GM19035 (cell line): Measurements from ENCODE around the gene ITGB3.
"Not testable (repeated sequence)": the region's sequence is repeated elsewhere in the genome, so short reads cannot be mapped to it uniquely, and the experiment has no call there.

Source experiments
- ATAC-seq: cut with Tn5 transposase; IDR thresholded peaks from one replicate; pipeline ENCODE4 v1.9.1; 2021; ENCODE audit not compliant: unreplicated experiment

ITGB3 gene

DNA sequence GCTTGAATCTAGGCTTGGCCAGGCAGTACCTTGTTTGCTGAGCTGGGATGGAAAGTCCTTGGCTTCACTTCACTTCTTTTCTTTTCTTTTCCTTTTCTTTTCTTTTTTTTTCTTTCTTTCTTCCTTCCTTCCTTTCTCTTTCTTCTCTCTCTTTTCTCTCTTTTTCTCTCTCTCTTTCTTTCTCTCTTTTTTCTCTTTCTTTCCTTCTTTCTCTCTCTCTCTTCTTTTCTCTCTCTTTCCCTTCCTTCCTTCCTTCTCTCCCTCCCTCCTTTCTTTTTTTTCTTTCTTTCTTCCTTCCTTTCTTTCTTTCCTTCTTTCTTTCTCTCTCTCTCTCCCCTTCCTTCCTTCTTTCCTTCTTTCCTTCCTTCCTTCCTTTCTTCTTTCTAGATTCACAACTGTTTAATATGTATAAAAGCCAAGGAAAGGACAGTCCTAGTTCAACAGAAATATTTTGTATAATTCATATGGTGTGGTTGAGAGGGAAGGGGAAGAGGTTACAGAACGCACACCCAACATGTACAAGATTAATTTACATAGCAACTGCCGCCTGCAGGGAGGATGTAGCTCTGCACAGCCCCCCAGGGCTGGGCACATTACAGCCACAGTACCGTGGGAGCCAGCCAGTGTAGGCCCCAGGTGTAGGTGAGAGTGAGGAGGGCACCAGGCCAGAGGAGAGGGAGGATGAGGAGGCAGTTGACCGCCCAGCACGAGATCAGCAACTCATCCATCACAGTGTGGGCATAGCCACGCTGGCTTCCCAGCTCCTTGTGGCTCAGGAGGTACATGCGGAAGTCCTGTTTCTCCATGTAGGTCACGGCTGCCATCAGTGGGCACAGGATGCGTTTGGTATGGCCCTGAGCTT is 9.7 kb upstream of the ITGB3 start:
- ATAC-seq = no peak

DNA sequence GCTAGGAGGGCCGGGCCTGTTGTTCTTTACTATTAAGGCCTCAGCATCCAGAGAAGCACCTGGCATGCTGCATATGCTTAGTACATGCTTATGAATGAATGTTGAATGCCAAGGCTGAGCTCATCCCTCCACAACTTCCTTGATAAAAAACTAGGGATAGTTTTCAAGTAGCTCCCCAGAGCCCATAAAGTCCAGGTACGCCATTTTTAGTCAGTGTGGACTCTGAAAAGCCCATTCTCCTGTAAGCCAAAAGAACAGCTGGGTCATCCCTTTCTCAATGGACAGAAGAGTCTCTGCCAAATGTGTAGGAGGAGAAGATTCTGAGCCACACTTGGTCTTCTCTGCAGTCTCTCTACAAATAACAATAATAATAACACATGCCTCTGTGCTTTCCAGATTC is 8.9 kb upstream of the ITGB3 start:
- ATAC-seq = no peak

DNA sequence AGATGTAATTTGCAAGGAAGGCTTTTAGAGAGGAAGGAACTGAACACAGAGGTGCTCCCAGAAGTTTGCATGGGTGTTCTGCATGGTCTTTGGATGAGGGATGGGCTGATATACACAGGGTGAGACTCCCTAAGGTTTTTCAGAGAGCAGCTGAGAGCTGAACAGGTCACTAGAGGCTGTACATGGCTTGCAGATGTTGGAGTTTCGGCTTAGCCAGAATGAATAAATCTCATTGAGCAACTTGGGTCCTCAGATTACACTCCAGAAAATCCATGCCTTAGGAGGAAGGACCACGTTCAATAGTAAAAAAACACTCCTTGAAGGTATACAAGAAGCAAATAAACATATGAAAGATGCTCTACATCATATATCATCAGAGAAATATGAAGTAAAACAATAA is 7.5 kb upstream of the ITGB3 start:
- no peak for ATAC-seq

DNA sequence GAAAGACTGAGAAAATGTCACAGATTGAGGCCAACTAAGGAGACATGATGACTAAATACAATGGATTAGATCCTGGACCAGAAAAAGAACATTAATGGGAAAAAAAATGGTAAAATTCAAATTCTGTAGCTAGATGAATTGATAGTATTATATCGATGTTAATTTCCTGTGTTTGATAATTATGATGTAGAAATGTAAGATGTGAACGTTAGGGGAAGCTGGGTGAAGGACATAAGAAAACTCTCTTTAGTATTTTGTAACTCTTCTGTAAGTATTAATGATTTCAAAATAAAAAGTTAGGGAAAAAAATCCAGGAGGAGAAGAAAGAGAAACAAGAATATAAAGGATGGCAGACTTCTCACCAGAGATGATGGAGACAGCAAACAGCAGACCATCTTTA is 2.8 kb upstream of the ITGB3 start:
- no peak for ATAC-seq

DNA sequence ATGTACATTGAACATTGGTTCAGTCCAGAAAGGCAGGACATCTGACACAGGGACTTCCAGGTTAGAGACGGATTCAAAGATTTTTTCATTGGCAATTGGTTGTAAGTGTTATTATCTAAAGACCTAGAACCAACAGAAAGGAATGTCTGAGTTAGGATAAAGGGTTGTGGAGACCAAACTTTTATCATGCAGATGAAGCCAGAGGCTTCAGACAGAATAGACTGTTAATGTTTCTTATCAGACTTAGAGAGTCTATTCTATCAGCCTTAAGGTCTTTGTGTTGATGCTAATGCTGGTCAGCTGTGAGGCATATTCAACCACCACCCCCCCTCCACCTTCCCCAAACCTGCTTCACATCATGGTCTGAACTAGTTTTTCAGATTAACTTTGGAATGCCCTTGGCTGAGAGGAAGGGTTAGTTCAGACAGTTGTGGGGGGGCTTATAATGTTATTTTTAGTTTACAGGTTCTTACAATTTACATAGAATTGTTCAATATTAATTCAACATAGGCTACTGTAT is 2.1 kb upstream of the ITGB3 start:
- ATAC-seq = no peak

DNA sequence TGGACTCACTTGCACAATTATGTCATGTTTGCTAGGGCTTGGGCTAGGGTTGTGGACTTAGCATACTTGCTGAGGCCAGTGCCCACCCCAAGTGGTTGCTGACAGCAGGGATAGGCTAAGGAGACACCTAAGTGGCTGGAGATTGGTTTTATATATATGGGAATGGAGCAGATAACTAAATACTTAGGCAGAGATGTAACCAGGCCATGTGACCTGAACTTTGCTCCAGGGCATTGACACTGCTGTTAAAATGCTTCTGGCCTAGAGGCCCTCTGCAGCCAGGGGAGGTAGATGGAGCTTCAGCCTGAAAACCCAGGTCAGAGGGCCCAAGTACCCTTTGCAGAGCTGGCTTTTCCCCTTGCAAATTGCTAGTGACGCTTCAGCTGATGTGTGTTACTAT is 1.4 kb upstream of the ITGB3 start:
- no peak for ATAC-seq

DNA sequence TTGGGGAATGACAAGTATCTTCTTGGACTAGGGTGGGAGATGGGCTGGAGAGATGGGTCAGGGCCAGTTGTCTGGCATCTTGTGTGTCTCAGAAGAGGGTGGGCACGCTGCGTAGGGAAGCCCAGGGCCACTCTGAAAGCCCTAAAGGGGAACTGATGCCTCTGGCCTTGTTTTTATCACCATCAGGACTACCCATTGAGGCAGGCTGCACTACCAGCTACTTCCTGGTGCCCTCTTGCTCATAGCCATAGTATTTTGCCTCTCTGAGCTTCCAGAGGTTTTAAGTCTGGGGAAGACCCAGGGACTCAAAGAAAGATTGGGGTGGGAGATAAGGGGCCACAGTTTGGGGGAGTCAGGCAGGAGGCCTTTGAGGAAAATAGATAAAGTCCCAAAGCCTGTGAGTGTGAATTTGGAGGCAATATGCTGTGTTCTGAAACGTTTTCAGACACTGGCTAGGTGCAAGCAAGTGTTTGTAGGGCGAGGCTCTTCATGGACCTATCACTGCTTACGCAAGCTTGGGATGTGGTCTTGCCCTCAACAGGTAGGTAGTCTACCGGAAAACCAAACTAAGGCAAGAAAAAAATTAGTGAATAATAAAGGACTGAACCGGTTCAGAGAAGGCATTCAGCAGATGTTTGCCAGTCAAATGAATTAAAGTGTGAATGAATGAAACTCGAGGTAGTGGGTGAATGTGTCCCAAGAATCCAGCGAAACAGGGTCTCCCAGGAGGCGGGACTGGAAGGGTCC is 688 bp upstream of the ITGB3 start:
- ATAC-seq = no peak

DNA sequence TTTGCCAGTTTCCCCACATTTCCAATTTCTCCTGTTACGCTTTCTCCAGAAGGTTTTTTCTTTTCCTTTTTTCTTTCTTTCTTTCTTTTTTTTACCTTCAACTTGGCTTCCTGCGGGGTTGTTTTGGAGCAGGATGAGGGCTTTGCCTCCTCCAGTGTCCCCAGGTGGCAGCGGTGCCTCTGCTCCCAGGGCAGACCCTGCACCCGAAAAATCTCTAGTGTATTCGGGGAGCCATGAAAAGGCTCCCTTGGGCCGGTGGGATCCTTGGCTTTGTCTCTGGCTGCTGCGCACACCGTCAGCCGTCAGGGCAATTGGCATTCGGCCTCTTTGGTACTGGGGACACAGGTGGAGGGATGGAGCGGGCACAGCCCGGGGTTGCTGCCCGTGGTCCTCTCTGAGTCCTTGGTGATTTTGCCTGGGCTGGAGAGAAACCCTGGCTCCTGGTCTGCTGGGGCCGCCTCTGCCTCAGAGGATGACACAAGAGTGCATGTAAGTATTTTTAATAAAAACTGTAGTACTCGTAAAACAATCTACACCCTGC is 846 bp downstream of the ITGB3 start:
- no peak for ATAC-seq

DNA sequence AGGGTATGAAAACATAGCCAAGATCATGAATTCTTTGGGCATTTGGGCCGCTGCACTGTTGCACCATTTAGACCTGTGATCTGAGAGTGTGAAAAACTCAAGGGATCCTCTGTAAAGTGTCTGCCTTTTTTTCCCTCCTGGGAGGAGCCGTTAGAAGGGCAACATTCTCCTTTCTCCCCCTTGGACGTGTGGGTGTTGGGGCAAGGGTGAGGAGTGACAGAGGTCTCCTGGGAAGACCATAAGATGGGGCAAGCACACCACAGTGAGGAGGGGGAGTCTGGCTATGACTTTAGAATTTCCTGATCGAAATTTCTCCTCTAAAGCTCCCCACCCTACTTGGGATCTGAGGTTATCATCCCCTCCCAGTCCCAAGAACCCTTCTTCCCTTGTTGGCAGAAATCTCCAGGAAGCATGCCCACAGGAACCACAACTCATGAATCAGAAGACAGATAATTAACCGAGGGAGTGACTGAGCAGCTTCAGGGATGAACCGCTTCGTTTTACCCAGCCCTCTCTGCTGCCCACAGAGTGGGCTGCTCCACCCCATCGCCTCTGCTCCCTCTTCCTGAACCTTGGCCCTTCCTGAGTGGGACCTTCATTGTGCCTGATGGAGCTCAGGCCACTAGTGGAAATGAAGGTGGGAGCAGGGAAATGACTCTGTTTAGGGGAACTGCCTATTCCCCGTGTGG is 4.2 kb downstream of the ITGB3 start:
- ATAC-seq = no peak

DNA sequence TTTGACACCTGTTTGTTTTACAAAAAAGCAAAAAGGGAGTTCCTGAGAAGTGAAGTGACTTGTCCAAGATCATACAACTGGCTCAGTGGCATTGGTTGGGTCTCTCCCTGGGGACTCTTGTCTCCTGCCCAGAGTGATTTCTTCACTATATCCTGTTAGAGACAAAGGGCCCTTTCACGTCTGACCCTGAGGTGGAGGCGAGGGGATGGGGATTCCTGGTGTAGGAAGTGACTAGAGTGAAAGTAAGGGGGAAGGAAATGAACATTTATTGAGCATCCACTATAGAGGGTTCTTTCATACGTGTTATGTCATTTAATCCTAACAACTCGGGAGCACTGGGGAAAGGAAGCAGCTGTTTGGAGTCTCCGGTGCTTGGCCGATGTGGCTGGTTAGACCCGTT is 9.0 kb downstream of the ITGB3 start:
- no peak for ATAC-seq

DNA sequence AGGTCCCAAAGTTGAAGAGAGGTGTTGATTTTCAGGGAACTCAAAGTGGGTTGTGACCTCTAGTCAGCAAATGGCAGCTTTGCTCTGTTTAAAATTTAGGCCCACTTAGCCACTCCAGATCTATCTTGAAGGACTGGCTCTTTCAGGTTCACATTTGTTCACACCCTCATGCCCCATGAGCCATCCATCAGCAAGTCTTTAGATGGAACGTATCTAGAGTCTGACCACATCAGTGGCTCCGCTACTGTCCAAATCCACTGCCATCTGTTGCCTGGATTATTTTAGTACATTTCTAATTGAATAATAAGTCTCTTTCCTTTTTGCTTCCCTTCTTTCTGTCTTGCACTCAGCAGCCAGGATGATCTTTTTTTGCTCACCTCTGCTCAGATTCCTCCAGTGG is 10.5 kb downstream of the ITGB3 start:
- no peak for ATAC-seq

DNA sequence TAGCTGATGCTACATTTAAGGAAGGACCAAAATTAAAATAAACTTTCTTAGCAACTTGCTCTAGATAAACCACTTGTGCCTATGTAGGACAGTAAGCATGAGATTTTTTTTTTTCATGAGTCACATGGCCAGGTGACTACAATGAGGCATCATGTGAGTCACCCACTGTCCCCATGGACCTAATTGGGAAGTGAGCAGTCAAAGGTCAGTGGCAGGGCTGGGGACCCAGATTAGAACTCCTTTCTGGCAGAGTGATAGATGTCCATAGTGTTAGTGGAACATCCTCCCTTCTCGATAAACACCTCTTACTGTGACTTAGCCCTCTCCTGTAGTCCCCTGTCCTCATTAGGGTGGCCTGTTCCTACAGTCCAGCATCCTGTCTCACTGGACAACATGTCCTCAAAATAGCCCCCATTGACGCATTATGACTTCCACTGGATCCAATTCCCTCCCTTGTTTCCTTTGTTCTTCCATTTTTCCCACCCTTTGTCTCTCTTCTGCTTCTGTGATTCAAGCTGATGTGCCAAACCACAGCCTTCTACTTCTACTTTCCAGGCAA is 12.4 kb downstream of the ITGB3 start:
- no peak for ATAC-seq

DNA sequence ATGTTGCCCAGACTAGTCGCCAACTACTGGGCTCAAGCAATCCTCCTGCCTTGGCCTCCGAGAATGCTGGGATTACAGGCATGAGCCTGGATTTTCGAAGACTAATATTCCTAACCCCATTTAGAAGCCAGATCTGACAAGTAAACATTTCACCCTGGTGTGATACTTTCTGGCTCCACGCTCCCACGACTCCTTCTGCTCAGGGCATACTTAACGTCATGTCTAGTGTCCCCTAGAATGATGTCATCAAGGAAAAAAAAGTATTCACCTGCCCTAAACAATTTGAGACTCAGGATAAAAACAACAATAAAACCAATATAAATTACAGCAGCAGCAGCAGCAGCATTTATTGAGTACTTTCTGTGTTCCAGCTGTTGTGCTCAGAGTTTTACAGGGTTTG is 13.2 kb downstream of the ITGB3 start:
- ATAC-seq = no peak

DNA sequence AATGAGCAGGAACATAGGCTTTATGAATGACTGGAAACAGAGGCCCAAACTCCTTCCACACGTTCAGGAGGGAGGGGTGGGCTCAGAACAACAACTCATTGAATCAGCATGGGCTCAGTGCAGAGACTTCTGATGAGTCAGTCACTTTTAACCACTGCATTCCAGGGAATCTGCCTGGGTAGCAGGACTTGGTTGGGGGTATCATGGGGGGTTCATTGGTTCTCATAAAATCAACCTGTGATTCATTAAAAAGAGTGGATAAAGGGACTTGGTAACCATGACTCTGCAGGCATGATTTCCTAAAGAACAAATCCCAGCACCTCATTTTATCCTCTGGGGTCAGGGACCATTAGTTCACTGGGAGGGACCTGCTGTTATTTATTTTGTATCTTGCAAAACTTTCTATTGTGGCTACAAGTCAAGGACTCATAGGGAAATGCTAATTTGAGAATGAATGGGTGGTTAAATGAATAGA is 13.8 kb downstream of the ITGB3 start:
- ATAC-seq = no peak

DNA sequence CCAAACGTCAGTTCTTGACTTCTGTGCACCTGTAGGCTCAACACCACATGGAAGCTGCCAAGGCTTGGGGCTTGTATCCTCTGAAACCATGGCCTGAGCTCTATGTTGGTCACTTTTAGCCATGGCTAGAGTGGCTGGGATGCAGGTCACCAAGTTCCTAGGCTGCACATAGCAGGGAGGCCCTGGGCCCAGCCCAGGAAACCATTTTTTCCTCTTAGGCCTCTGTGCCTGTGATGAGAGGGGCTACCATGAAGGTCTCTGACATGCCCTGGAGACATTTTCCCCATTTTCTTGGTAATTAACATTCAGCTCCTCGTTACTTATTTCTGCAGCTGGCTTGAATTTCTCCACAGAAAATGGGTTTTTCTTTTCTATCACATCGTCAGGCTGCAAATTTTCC is 15.3 kb downstream of the ITGB3 start:
- not testable (repeated sequence) for ATAC-seq

DNA sequence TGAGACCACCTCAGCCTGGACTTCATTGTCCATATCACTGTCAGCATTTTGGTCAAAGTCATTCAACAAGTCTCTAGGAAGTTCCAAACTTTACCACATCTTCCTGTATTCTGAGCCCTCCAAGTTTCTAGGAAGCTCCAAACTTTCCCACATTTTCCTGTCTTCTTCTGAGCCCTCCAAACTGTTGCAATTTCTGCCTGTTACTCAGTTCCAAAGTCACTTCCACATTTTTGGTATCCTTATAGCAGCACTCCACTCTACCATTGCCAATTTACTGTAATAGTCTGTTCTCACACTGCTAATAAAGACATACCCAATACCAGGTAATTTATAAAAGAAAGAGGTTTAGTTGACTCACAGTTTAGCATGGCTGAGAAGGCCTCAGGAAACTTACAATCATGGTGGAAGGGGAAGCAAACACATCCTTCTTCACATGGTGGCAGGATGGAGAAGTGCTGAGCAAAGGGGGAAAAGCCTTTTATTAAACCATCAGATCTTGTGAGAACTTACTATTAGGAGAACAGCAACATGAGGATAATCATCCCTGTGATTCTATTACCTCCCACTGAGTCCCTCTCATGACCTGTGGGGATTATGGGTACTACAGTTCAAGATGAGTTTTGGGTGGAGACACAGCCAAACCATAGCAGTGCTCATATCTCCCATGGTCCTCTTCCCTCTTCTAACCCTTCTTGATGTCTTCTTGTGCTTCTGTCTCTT is 16.1 kb downstream of the ITGB3 start:
- not testable (repeated sequence) for ATAC-seq

DNA sequence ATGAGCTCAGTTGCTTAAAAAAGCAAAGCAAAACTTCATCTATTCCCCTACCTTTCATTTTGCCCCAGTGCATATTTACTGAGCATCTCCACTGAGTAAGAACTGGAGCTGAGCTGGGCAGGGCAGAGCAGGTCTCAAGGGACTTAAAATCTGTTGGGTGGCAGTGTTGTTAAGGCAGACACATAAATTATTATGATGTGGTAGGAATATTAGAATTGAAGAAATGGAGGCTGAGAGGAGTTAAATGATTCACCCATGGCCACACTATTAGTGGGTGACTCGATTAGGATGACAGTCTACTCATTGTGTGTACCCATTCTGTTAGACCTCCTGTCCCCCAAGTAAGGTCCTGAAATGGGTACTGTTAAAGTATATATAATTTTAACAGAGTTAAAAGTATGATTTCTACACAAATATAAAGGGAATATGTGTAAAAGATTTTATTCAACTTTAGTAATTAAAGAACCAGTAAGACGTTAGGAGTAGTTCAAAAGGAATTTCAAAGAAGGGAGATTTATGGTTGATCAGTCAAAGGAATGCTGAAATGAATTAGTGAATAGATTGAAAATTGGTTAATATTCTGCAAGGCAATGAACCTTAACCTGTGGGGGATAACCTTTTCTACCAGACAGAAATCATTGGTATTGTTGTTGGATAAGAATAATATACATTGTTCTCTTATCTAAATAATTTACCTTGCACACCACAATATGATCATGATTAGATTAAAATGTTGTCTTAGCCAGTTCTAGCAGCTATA is 17.5 kb downstream of the ITGB3 start:
- ATAC-seq = no peak

DNA sequence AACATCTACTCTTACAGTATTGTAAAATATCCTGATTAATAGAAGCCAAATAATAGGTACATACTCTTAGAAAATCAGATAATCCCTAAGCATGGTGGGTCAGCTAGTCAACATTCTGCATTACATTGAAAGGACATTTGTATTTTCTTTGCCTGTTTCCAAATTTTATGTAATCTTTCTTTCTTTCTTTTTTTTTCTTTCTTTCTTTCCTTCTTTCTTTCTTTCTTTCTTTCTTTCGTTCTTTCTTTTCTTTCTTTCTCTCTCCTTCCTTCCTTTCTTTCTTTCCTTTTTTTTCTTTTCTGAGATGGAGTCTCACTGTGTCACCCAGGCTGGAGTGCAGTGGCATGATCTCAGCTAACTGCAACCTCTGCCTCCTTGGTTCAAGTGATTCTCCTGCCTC is 18.9 kb downstream of the ITGB3 start:
- no peak for ATAC-seq

DNA sequence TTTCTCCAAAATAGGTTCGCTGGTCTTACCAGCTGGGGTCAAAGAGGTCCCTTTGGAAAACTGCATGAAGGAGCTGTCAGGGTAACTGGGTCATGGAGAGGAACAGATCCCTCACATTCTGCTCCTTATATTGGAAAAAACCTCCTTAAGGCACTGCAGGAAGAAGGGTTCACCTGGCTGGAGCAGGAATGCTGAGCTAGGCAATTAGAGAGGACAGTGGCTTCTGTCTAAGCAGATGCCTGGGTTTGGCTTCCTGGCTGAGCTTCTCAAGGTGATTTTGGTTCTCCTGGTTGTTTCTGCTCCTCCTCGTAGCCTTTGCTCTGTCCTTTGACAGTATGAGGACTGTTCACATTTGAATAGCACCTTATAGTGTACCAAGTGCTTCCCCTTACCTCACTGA is 19.6 kb downstream of the ITGB3 start:
- no peak for ATAC-seq
